Stimulated activated CD8-positive, alpha-beta memory T cell treated with anti-CD3 and anti-CD28 coated beads, Interleukin-7, amount 100 ng/mL, for 4 hours (primary cell): ENCODE results near the gene DLST.

Source experiments
- DNase-seq, 2 donors: peaks; one replicate each; pipeline ENCODE4 v3.0.0-alpha.2; 2020; ENCODE audit warnings: low read depth in 2 of 2

DLST gene

DNA sequence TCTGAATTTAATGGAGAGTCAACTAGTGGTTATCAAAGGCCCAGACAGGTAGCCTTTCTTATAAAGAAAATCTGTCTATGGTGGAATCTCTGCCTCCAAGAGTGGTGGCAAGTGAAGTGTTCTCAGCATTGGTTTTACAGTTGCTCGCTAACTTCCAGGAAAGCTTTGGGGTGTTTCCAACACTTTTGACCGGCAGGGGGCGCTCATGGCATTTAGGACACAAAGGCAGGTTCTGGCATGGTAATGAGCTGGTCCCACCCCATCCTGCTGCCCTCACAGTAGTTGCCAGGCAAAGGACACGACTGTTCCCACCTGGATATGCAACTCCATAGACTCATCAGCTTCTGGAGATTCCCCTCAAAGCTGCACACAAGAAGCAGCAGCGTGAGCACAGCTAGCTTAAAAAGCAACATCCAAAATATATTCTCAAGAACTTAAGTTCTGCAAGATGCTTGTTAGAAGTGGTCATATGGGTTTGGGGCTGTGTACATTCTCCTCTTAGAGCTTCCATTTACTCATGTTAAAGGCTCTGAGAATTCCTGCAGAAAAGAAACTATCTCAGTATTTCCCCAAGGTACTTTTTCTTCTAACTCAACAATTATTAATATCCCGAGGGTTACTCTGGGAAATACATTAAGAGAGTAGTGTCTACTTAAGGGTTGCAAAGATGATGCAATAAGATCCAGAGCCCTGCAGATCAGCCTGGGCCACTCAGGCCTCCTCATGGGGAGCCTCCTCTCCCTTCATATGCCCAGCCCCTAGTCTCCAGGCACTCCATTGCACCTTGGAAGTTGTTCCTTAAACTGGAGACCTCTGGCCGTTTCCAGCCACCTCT, 20.6 kb upstream of the DLST start:
- DNase-seq = peak; percentile 76 to 88

DNA sequence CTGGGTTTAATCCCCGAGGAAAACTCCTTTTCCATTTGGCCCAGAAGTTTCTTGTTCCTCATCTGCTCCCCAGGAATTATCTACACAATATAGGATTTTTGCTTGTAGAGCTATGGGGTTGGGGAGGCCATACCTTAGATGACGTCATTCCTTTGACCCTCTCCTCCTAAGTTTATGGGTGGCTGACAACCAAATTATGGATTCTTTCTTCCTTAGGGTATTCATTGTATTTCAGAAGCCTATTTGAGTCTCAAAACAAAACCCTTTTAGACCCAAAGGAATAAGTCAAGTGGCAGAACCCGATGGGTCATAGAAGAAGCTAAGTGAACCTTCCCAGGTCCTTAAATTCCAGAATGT, 20.0 kb upstream of the DLST start:
- DNase-seq = no peak

DNA sequence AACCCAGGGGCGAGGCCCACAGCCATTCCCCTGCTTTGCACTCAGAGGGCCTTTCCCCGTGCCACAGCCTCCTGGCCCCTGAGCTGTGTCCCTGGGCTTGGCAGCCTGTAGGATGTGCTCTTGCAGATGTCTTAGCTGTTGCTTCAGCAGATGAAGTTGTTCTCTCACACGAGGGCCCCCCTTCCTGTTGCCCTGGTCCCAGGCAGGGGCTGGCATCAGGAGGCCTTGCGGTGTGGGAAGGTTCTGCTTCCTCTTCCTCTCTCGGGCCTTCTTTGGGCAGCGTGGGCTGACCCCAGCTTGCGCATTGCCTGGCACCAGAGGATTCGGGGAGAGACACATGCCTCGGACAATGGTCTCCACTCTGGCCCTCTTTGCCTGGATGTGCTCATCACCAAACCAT, 18.4 kb upstream of the DLST start:
- DNase-seq = no peak

DNA sequence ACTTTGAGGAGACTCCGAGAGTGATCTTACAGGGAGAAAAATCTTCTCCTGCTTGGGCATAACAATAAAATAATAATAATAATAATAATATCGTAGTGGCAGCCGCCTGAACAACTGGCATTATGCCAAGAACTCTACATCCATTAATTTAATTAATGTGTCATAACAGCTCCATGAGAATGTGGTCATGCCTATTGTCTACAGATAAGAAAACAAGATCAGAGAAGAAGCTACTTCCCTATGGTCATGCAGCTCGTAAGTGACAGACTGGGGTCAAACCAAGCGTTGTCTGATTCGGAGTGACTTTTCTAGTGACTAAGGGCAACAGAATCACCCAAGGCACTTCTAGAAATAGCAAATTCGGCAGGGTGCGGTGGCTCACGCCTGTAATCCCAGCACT, 17.5 kb upstream of the DLST start:
- no peak for DNase-seq

DNA sequence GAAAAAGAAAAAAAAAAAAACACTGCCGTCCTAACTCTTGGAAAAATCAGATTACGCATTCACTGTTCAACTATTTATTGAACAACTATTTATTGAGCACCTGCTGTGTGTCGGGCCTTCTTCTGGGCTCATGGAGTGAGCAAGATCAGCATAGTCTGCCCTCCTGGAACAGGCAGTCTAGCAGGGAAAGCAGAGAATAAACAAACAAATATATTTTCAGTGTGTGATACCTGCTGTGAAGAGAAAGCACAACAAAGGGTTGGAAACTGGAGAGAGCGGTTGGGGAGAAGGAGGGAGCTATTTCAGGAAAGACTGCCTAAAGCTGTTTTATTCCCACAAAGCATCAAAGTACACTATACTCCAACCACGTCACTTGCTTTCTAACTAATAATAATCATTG, 16.6 kb upstream of the DLST start:
- DNase-seq = no peak

DNA sequence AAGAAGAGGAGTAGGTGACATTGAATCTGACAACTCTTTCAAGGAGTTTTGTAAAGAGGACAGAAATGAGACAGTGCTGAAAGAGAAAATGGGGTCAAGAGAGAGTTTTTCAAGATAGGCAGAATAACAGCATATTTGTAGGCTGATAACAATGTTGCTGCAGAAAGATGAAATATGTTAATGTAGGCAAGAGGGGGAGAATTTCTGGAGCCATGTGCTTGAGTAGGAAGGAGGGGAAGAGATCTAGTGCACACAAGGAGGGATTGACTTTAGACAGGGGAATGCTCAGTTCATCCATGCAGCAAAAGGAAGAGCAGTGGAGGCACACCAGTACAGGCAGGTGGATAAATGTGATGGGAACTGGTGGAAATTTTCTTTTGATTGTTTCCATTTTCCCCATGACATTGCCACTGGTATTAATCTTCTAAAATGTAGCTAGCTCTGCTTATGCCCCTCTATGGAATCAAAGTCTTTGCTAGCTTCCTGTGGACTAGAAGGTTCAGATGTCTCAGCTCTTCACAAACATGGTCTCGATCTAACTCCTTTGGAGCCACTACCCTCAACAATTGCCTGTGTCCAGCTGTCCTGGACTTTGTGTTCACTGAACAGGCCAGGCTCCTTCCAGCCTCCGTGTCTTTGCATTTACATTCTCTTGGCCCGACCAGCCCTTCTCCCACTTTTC, 14.9 kb upstream of the DLST start:
- DNase-seq = no peak

DNA sequence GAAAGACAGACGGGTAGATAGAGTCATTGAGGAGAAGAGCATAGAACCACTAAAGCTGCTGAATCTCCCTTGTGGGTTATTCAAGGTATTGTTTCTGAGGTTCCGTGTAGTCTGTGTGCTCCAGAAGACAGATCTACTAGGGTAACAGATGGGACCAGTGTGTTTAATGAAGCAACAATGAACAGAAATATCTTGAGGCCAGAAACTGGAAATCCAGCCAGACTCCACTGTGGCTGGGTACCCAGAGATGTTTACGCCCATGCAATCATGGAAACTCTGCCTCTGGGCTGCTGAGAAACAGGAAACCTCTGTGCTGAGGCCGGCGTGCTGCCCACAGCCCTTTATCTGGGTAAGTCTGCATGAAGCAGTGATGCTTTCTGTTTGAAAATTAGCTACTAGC, 14.0 kb upstream of the DLST start:
- peak; percentile 47 to 50 for DNase-seq

DNA sequence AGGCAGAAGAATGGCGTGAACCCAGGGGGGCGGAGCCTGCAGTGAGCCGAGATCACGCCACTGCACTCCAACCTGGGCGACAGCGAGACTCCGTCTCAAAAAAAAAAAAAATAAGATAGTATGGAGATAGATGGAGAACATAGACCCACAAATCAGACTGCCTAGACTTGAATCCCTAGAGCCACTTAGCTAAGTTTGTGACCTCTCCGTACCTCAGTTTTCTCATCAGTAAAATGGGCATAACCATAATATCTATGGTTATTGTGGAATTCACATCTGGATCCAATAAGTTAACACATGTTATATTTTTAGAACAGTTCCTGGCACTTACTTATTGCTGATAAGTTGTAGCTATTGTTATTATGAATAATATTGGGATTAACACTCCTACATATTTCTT, 13.0 kb upstream of the DLST start:
- no peak for DNase-seq

DNA sequence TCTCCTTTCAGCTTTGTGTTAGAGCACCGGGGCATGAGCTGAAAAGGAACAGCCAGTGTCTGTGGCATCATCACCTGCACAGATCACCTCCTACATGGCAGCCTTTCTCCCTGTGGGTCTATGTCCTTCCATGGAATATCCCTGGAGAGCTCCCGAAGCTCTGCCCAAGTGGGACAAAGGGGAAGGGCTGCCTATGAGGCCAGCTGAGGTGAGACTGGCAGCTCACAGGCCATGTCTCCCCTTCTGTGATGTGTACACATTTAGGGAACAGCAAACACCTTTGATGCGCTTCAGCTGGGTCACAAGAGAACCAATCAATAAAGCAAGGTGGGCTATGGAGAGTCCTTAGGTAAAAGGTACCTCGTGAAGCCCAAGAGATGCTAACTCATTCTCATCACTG, 9.9 kb upstream of the DLST start:
- no peak for DNase-seq

DNA sequence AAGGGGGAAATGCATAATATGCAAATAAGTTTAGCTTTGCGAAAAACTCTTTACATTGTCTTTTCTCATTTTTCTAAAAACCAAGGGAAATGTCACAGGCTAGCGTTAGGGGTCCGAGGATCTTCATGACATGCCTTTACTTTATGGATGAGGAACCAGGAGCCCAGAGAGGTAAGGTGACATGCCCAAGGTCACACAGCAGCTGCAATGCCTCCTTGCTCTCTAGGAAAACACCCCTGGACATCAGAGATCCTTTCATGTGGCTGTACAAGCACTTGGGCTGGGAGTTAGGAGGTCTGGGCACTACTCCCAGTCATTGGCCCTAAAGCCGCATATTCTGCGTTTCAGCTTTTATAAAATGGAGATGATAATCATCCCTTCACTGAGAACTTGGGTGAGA, 6.5 kb upstream of the DLST start:
- no peak for DNase-seq

DNA sequence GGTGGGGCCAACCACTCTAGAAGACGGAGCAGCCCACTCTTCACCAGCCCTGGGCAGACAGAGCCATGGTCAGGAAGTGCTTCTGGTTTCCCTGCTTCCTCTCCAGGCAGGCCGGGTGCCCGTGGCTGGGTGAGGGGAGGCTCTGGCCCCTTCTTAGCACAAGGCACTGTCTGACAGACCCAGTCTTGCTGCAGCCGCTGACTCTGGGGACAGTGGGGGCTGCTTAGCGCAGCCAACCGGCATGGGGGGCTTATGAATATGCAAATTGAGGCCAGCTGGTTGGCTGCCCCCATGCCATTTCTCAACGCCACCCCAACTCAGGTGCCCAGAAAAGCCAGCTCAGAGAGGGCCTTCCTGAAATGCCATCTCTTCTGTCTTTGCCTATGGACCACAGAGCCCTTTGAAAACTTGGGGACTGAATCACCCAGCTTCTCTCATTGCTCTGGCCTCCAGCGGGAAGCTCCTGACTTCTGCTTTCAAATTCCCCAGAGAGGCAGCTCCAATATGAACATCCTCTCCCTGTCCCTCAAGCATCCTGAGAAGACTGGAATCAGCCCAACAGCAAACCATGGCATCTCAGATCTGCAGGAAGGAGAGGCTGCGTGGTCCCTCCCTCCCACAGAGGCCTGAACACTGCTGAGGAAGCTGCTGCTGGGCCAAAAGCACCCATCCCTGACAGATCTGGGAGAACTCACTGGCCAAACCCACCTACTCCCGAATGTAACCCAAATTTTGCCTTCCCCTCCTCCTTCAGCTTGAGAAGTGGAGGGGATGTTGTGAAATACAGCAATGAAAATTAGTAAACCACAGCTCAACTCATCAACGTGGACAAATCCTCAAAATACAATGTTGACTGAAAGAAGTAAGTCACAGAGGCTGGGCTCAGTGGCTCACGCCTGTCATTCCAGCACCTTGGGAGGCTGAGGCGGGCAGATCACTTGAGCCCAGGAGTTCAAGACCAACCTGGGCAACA, 5.5 kb upstream of the DLST start, which contains the start of gene PROX2:
Gene PROX2 (minus strand): TSS at position 205 of the 973 bp plus-strand sequence. CDS start 12,311 bp downstream, outside the sequence.
- no peak for DNase-seq

DNA sequence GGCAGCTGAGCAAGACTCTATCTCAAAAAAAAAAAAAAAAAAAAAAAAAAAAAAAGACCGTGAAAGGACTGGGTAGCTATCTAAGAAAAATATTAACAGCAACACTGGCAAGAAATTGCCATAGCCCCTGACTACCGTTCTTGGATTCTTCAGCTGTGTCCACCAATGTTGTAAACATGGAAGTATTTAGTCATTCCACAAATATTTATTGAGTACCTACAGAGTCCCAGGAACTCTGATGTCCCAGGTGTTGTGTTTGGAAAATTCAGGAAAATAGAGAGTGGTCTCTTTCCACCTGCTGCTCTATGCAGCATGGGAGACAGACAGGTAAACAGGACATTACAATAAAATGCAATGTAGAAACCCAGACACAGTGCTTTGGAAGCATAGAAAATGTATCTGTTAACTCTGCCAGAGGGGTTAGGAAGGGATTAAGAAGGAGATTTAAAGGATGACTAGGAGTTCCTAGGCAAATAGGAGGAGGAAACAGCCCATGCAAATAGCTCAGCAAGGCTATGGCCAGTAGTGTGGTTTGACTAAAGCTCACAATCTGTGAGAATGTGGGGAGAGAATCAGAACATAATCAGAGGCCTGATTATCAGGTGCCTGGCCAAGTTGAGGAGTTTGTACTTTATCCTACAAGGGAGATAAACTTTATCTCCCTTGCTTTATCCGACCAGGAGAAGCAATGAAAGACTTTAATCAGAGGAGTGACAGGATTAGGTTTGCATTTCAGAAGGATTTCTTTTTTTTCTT, 2.1 kb upstream of the DLST start:
- no peak for DNase-seq

DNA sequence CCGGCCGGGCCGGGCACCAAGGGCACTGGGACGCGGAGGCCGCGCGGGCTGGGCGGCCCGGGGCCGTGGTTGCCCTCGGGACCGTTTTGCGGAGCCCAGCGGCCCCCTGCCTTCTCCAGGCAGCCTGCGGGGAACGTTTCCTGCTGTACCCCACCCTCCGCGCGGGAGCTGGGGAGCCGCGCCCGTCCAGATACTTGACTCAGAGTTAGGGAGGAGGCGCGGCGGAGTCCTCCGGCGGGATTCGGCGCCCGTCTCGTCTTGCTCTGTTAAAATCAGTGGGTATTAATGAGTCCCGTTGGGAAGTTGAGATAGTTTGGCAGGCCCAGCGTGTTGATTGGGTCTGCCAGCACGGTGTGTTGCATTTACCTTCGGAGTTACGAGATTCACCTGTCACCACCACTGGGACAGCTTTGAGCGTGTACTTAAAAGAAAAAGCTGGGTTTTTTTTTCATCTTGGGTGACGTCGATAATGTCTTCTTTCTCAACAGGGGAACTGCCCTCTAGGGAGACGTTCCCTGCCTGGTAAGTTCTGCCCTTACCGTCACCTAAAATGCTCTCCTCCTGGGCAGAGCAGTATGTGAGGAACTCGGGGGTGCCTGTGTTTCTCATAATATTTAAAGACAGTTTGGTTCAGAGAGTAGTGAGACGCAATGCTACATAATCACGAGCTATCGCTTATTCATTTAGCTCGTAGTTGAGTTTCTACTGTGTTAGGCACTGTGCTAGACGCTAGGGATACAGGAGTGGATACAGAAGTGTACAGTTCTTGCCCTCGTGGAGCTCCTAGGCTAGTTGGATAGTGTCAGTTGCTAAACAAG, 596 bp downstream of the DLST start:
- peak in 1 of 2 donors; percentile 30 for DNase-seq

DNA sequence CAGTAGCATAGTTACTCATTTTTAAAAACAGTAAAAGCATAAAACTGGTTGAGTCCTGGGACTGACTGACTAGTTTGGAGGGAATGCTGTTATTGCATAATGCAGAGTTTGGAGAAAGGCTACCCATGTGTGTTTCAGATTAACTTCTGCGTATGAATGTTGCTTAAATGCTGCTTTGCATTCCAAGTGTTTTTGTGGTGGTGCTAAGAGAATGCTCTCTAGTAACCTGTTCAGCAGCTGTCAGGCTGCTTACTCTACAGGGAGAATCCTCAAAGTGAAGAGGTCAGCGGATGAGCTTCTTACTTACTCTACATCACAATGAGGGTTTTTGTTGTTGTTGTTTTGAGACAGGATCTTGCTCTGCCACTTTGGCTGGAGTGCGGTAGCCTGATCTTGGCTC, 4.3 kb downstream of the DLST start:
- DNase-seq = no peak

DNA sequence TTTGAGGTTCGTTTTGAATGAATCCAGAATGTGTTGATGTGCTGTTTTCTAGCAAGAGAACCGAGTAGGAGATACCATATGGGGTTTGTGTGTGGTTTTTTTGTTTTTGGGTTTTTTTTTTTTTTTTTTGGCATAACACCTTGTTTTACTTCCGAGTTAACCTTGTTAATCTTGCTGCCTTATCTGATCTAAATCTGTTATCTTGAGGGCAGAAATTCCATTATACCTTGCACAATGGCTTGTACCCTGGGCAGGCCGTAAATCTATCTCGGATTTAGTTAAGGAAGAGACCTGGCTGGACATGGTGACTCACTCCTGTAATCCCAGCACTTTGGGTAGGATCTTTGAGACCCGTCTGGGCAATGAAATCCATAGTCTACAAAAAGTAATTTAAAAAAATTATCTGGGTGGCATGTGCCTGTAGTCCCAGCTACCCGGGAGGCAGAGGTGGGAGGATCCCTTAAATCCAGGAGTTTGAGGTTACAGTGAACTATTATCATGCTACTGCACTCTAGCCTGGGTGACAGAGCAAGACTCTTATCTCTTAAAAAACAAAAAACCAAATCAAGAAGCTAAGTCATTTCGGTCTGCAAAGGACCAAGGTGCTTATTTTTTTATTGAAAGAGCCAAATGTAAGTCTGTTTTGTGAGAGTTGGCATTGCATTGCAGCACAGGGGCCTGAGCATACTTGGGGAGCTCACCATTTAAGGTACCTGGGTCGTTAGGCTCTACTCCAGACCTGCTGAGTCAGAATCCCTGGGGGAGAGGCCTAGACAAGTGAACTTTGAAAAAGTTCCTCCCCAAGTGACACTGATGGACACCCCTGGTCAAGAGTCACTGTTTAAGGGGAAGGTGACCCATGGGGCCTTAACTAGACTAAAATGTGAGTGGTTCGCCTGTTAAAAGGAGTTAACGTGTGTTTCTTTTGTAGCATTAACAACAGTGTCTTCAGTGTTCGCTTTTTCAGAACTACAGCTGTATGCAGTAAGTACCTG, 6.7 kb downstream of the DLST start:
- DNase-seq = no peak

DNA sequence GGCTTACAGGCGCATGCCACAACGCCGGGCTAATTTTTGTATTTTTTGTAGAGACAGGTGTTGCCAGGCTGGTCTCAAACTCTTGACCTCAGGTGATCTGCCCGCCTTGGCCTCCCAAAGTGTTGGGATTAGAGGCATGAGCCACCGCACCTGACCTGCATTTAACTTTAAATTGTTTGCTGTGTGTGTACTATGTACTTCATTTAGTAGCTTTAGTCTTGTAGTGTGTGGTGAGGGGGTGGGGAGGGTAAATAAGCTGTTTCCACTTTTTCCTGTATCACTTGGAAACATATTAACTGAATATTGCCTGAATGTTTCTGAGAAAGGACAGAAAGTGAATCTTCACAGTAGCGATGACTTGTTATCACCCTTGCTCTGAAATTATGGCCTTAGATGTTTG, 8.5 kb downstream of the DLST start:
- DNase-seq = no peak

DNA sequence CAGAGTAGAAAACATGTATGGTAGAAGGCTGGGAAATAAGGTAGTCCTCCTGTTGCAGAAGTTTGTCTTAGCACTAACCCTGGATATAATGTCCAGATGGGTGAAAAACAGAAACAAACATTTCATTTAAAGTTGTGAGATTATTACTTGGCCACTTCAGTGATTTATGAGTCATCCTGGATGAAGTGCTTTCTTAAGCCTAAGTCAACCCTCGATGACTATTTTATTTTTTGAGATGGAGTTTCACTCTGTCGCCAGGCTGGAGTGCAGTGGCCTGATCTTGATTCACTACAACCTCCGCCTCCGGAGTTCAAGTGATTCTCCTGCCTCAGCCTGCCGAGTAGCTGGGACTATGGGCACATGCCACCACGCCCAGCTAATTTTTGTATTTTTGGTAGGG, 10.2 kb downstream of the DLST start:
- DNase-seq = no peak

DNA sequence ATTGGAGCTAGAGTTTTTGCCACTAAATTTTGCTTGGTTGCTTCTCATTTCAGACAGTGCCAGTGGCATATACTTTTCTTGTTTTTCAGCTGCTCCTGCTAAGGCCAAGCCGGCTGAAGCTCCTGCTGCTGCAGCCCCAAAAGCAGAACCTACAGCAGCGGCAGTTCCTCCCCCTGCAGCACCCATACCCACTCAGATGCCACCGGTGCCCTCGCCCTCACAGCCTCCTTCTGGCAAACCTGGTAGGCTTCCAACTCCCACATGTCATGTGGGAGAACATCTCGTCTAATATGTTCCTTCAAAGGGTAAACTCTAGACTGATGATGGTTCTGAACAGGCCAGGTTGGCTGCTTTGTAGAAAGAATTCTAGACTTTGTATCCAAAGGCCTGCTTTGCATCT, 11.0 kb downstream of the DLST start:
- DNase-seq = no peak

DNA sequence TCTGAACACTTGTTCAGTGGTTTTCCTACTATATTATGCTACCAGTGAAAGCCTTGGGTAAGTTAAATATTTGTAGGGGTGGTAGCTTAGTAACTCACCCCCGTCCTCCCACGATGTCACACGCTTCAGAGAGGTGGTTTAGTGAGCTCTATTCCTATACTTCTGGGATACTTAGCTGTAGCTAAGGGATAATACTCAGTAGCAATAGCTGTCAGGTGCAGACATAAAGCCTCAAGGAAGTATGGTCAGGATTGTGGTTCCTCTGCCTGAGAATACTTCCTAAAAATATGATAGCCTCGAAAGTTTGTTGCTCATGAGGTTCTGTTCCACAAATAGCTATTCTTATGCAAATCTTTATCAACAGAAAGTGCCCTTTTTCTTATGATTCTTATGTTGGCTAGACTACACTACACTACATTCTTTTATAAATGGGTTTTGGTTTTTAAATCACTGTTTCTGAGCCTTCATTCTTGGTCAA, 11.9 kb downstream of the DLST start:
- no peak for DNase-seq
